ENCODE results near the gene TNP2. TPM values are rescaled to one million over a fixed set of nuclear protein-coding genes. Genes with fewer than 3 reads are reported as not detected.

The TNP2 gene
- total RNA-seq, 1 donor, result not detected

DNA sequence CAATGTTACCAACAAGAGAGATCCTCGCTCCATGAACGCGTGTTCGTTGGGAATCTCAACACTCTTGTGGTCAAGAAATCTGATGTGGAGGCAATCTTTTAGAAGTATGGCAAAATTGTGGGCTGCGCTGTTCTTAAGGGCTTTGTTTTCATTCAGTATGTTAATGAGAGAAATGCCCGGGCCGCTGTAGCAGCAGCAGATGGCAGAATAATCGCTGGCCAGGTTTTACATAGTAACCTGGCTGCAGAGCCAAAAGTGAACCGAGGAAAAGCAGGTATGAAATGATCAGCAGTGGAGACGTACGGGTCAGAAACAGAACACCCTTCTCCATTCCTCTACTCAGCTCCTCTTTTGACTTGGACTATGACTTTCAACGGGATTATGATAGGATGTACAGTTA is 26.5 kb downstream of the TNP2 start:
- DNase-seq (ENCODE audit: low read depth), result no peak
- H3K4me3 ChIP-seq (ENCODE audit: low read depth, low read length), result no peak overlapping the region
- TF ChIP-seq, protein P1, sequence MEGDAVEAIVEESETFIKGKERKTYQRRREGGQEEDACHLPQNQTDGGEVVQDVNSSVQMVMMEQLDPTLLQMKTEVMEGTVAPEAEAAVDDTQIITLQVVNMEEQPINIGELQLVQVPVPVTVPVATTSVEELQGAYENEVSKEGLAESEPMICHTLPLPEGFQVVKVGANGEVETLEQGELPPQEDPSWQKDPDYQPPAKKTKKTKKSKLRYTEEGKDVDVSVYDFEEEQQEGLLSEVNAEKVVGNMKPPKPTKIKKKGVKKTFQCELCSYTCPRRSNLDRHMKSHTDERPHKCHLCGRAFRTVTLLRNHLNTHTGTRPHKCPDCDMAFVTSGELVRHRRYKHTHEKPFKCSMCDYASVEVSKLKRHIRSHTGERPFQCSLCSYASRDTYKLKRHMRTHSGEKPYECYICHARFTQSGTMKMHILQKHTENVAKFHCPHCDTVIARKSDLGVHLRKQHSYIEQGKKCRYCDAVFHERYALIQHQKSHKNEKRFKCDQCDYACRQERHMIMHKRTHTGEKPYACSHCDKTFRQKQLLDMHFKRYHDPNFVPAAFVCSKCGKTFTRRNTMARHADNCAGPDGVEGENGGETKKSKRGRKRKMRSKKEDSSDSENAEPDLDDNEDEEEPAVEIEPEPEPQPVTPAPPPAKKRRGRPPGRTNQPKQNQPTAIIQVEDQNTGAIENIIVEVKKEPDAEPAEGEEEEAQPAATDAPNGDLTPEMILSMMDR (IDR thresholded peaks at IDR 0.05; ENCODE audit: insufficient read depth, low read length), result no peak

DNA sequence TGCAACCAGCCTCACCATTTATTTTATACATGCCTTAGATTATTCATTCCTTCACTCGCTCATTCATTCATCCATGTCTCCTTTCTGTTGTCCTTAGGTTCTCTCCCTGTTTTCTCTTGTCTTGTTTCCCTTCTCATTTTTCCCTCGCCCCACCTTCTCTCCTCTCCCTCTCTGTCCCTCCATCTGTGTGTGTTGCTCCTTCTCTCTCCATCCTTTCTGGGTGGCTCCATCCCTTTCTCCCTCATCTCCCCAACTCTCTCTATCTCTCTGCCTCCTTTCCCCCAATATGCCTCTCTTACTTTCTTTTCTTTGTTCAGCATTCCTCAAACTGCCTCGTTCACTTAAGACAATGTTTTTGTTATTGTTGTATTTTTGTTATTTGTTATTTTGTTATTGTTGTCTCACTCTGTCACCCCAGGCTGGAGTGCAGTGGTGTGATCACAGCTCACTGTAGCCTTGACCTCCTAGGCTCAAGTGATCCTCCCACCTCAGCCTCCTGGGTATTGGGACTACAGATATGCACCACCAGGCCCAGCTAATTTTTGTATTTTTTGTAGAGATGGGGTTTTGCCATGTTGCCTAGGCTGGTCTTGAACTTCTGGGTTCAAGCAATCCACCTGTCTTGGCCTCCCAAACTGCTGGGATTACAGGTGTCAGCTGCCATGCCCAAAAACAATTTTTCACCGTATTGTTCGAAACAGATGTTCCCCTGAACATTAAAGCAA is 27.5 kb downstream of the TNP2 start:
- TF ChIP-seq, protein P1 (IDR thresholded peaks at IDR 0.05; ENCODE audit: insufficient read depth, low read length), result no peak
- no peak overlapping the region for H3K4me3 ChIP-seq (ENCODE audit: low read depth, low read length)
- DNase-seq (ENCODE audit: low read depth), result no peak

DNA sequence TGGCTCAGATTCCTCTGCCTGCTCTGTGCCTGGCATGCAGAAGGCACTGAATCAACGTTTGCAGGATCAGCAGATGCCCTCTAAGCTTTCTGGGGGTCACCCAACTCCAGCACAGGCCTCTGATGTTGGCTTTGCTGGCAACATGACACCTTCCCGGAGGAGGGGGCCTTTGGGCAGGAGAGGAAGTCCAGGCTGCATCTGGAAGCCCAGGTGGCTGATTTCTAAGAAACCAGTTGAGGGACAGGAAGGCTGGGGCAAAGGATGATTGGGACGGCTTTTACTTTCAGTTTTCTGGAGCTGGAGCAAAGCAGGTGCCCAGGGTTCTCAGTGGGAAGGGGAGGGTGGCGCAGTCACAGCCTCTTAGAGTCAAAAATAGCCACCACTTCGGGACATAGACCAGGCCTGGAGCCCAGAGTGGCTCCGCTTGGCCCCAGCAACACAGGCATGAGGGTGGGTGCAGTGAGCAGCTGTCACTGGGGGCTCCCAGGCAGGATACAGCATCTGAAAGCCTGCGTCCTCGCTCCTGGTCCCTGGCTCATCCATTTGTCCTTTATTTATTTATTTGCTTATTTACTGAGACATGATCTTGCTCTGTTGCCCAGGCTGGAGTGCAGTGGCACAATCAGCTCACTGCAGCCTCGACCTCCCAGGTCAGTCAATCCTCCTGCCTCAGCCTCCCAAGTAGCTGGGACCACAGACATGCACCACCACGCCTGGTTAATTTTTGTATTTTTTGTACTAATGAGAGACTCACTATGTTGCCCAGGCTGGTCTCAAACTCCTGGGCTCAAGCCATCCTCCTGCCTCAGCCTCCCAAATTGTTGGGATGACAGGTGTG is 28.3 kb downstream of the TNP2 start:
- TF ChIP-seq, protein P1 (IDR thresholded peaks at IDR 0.05; ENCODE audit: insufficient read depth, low read length), result no peak
- no peak for DNase-seq (ENCODE audit: low read depth)
- H3K4me3 ChIP-seq (ENCODE audit: low read depth, low read length), result no peak overlapping the region

DNA sequence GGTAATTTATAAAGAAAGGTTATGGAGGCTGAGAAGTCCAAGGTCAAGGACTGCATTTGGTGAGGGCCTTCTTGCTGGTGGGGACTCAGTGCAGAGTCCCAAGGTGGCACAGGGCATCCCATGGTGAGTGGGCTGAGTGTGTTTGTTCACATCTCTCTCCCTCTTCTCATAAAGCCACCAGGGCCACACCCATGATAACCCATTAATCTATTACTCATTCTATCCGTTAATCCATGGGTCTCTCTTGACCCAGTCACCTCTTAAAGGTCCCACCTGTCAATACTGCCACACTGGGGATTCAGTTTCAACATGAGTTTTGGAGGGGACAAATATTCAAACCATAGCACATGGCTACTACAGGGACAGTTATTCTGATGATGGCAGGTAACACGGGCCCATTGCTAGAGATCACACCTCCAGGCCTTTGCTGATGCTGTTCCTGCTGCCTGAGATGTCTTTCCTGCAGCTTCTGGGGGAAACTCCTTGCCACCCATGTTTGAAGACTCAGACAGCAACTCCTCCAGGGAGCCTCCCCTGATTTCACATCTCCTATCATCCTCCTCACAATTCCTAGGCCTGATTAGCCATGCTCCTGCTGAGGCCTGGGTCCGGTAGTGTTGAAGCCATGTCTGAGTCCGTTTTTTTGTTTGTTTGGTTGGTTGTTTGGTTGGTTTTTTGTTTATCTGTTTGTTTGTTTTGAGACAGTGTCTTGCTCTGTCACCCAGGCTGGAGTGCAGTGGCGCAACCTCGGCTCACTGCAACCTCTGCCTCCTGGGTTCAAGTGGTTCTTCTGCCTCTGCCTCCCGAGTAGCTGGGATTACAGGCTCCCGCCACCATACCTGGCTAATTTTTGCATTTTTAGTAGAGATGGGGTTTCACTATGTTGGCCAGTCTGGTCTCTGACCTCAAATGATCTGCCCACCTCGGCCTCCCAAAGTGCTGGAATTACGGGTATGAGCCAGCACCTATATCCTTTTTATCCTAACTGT is 29.2 kb downstream of the TNP2 start:
- TF ChIP-seq, protein P1 (IDR thresholded peaks at IDR 0.05; ENCODE audit: insufficient read depth, low read length), result no peak
- H3K4me3 ChIP-seq (ENCODE audit: low read depth, low read length), result no peak overlapping the region
- DNase-seq (ENCODE audit: low read depth), result no peak

DNA sequence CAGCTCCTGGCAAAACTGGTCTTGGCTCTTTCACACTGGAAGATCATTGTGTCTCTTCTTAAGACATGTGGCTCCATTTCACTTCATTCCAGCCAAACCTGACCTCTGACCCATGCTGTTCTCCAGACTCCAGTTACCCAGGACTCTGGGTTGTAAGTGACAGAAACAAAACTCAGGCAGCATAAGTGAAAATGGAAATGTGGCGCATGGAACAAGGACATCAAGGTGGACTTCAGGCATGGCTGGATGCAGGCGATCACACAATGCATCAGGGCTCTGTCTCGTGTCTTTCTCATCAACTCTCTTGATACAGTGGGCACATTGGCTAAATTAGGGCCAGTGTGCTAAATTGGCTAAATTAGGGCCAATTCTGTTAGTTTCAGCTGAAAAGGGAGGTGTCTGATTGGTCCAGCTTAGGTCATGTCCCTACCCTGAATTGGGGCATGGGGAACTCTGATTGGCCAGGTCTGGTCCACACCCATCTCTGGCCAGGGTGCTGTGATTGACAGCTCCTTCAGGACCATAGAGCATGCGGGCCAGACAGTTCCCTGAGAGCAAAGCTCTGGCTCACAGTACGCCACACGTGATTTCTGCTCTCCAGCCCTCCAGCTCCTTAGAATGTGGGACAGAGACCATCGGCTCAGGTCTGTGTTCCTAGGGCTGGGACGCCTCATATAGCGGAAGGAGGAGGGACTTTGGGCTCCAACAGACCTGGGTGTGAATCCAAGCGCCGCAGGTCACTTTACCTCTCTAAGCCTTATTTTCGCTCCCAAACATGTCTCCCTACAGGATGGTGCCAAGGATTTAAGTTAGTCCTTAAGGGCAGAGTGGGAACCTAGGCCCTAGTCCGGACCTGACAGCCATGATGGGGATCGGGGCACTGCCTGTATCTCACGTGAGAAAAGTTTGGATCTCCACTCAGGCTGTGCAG is 30.6 kb downstream of the TNP2 start:
- no peak overlapping the region for H3K4me3 ChIP-seq (ENCODE audit: low read depth, low read length)
- no peak for DNase-seq (ENCODE audit: low read depth)
- TF ChIP-seq, protein P1 (IDR thresholded peaks at IDR 0.05; ENCODE audit: insufficient read depth, low read length), result no peak
